DMS53 treated with DMSO at 0.1 percent for 48 hours (cell line): Measurements from ENCODE around the gene TMTC2.

Source experiments
- DNase-seq: peaks from one replicate; lab custom pipeline; 2025; ENCODE audit not compliant: unreplicated experiment; lab: John Stamatoyannopoulos, UW

TMTC2 gene

DNA sequence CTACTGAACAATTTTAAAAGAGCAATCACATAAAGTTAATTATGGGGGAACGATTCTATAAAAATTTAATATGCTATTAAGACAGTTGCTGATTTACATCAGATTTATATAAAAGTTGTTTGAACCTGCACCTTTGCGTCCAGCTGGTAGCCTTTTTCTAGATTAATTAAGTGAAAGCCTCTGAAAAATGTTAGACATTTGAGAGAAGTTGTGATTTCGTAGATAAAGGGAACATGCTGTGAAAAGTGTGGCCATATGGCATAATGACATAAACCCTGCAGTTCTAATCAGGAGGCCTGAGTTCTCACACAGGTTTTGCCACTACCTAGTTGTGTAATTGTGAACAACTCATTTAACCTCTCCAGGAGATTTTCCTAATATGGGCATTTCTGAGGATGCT lies 187.2 kb downstream of the TMTC2 start:
- DNase-seq, result no peak

DNA sequence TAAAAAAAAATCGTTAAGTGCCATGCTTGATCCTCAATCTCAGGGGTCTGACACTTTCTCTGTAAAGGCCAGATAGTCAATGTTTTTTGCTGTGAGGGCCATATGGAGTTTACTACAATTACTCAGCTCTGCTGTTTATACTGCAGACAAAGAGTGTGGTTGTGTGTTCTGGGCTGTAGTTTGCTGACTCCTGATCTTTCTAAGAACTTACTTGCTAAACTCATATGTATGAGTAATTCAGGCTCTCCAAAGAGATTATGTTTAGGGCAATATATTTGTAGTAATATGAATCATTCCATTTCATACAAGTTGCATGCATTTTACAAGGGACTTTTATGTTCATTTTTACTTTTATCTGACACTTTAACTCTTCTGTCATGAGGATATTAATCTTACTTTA lies 188.2 kb downstream of the TMTC2 start:
- DNase-seq, result no peak

DNA sequence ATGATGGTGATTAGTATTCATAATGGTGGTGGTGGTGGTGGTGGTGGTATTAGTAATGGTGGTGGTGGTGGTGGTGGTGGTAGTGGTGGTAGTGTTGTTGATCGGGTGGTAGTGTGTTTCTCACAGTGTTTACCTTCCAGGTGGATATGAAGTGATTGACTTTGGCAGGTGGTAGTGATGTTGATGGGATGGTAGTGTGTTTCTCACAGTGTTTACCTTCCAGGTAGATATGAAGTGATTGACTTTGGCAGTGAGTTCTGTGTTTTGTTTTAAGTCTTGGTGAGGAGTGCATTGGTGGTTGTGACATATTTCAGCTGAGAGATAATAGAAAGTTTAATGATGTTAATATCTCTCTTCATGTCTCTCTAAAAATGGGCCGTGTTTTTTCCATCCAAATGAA lies 189.4 kb downstream of the TMTC2 start:
- no peak for DNase-seq

DNA sequence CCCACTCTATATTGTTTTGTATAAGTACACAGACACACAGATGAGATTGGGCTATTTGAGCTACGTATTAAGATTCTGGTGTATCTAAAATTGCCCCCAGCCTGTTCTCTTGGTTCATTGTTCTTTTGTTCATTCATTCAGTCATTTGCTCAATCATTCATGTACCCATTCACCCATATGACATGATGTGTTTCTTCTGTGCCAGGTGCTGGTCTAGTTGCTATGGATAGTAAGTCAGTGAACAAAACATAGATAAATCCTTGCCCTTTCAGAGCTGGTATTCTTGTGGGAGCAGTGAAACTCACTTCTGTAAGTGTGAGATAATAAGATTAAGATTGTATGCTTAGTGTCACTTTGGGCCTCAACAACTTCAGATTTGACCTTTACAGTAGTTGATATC lies 191.3 kb downstream of the TMTC2 start:
- no peak for DNase-seq

DNA sequence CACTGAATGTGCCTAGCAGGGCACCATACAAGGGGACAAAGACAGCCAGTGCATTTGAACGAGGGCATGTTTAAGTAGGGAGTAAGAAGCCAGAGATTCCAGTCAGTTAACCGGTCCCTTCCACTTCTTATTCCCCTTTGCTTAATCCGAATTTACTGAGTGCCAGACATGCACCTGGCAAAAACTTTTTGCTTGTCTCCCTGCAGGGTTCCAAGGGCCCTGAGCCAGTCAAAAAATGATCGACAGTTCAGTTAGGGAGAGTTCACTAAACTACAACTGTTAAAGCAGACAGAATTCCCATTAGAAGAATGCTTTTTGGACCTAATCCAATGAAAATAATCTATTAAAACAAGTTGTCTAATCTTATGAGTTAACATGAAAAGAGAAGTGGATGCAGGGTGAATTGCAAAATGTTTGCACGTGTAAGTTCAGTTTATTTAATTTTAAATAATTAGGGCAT lies 193.8 kb downstream of the TMTC2 start:
- no peak for DNase-seq

DNA sequence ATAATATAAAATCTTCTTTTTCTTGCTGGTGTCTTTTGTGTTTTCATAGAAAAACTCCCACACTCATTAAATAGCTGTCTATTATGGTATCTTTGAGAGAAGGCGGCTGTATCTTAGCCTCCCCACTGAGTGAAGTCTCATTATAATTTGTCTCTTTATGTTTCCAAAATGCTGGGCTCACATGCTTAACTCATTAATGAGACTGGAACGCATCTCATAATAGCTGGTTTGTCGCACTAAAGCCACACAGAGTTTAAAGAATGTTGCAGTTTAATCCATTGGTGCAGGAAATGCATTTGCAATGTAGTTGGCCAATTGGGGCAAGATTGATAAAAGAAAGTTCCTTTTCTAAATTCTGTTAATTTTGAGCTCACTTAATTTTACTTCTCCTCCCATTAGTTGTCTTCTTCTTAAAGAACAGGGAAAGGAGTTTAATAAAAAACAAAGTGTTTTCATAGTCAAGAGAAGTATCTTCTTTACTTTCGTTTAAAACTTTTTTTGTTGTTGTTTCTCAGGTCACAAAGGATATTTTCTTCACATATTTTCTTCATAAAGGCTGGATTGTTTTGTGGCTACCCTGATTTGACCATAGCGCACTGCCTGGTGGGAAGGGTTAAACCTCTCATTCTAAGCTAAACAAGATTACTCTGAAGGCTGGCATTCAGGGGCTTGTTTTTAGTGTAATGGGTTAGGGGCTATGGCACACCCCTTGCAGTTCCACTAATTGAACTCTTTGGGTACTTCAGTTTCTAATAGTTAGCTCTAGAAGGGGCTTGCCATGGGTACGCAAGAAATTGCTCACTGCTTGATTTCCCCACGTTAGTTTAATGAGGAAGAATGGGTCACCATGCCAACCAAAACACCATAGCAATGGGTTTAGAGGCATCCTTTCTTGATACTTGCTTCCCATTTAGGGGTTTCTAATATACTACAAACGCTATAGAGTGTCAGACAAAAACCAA lies 197.0 kb downstream of the TMTC2 start:
- no peak for DNase-seq

DNA sequence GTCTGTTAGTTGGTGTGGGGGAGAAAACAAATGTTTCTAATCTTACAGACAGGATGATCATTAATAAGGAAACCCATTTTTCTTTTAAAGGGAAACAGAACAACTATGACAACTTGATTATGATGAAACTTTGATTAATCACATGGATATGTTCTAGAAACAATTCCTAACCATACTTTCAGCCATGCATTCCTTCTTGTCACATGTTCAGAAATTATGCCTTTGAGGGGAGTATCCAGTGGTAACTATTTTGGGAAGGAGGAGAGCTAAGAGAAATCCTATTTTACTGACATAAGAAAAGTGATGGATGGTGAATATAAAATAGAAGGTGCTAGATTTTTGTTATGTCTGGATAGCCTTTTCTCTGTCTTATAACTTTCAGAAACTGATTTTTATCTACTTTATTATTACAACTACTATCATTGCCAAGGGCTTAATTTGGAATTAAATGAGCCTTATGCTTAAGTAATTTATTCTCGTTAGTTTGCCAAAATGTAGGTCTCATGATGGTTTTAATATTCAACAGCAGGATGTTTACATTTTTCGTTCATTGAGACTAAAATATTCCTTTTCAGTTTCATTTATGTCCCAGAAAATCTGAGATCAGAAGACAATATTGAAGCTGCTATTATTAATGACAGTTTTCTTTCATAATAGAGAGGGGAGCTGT lies 200.1 kb downstream of the TMTC2 start:
- no peak for DNase-seq

DNA sequence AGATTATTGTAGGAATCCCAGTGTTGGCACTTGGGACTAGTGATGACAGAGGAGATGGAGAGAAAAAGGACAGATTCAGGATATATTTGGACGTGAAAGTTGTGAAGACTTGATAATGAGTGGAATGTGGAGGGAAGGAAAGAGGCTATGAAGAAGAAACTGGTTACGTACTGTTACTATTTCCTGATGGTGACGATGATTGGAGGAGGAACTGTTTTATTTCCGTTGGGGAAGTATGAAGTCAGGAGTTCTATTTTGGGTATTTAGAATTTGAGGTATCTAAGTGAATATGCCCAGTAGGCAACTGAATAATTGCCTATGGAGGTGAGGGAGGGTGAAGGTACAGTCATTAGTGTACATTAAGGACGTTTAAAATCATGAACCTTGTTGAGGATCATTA lies 207.2 kb downstream of the TMTC2 start:
- DNase-seq, result no peak

DNA sequence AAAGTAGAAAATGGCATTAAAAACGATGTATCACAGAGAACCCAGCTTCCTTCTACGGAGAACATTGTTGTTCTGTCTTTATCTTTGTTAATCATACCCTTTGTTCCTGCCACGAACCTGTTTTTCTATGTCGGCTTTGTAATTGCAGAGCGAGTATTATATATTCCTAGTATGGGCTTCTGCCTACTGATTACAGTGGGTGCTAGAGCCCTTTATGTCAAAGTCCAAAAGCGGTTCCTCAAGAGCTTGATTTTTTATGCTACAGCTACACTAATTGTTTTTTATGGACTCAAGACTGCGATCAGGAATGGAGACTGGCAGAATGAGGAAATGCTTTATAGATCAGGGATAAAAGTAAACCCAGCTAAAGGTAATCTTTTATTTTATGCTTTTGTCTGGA lies 209.6 kb downstream of the TMTC2 start:
- no peak for DNase-seq

DNA sequence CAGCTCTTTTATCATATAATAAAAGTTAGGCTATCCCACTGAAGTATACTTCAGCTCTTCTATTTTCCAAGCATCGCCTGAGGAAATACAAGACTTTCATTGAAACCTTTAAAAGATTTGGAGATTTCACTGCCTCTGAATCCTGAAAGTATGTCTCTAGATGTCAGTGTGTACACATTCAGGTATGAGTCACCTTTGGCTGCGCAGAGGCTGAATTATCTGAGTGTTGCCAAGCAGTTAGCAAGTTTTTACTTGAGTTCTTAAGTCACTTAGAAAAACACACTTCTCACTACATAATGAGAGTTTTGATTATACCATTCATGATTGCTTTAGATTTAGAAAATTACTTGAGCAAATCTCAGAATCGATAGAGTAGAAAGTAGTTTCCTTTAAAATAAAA lies 210.3 kb downstream of the TMTC2 start:
- DNase-seq, result peak; percentile 41

DNA sequence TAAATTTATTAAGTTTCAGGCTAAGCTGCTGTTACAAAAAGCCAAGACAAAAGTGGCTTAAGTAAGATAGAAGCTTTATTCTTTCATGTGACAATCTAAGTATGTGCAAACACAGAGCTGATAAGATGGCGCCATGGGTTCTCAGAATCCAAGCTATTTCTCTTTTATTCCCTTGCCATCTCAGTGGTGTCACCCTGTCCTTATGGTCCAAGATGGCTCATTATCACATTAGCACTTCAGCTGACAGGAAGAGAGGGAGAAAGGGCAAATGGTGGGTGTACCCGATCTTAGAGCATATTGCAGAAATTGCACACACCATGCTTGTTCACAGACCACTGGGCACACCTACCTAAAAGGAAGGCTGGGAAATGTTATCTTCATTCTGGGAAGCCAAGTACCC lies 211.7 kb downstream of the TMTC2 start:
- DNase-seq, result no peak

DNA sequence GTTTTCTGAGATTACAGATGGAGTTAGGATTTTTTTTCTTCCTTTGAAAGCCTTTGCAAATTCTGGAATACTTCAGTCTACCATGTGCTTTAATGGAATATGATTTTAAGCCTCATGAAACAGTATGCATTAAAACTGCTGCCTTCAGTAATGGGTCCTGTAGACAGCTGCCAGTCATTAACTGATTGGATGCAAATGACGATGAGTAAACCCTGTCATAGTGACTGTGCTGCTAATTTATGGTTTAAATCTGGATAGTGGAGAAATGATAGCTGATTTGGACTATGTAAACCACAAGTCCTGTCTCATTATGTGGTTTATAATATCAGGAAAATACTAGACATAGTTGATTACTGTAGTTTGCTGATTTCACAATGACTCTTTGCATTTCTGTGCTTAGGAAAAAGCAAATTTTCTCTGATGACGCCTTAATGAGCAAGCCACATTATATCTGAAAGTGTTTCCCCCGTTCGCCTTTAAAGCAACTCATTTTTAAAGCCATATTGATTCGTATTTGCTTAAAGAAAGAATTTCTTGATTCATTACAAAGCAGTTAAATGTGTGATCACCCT lies 217.6 kb downstream of the TMTC2 start:
- no peak for DNase-seq

DNA sequence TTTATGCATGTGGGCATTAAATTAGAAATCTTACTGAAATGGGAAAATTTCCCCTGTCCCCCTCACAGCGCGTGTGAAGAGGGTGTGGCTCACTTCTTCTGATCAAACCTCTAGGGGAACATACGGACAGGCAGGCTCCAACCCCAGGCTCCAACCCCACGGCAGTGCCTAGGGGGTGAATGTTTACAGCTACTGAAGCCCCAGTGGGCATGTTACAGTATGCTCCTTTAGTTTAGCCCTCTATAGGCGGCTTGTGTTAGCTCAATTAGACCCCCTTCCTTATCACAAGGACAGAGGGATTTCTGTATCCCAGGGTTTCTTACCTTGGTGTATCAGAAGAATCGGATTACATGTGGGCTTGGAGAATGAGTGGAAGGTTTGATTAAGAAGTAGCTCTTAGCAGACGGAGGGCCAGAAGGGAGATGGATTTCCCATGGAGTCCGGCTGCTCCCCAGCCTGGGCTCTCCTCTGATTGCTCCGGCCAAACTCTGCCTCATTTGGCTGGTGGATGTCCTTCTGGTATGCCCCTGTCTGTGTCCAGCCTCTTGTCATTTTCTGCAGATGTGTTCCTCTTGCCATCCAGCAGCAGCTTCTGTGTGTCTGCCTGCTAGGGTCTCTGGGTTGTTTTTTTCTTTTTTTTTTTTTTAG lies 223.7 kb downstream of the TMTC2 start:
- DNase-seq, result no peak

DNA sequence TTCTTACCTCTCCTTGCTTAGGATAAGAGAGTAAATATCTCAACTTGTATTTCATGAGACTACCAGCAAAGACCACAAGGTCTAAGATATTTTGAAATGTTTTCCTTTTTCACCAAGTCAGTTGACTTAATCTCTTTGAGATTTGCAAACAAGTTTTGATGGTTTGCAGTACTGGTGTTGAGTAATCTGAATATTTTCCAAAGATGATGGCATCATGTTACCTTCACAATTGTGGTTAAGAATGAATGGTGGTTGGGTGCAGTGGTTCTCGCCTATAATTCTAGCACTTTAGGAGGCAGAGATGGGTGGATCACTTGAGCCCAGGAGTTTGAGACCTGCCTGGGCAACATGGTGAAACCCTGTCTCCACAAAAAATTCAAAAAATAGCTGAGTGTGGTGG lies 225.7 kb downstream of the TMTC2 start:
- DNase-seq, result no peak

DNA sequence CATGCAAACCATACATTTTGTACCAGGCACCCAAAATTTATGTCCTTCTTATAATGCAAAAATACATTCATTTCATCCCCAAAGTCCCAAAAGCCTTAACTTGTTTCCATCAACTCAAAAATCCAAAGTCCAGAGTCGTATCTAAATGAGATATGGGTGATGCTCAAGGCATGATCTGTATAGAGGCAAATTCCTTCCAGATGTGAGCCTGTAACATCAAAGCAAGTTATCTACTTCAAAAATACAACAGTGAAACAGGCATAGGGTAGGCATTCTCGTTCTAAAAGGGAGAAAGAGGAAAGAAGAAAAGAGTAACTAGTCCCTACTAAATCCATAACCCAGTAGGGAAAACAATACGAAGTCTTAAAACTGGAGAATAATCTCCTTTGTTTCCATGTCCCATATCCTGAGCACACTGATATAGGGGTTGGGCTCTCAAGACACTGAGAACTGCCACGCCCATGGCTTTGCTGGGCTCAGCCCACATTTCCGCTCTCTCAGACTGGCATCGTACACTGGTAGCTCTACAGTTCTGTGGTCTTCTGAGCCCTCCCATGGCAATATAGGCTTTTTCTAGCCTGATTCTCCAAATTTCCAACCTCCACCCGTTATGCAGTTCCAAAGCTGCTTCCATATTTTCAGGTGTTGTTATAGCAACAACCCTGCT lies 232.8 kb downstream of the TMTC2 start:
- DNase-seq, result no peak

DNA sequence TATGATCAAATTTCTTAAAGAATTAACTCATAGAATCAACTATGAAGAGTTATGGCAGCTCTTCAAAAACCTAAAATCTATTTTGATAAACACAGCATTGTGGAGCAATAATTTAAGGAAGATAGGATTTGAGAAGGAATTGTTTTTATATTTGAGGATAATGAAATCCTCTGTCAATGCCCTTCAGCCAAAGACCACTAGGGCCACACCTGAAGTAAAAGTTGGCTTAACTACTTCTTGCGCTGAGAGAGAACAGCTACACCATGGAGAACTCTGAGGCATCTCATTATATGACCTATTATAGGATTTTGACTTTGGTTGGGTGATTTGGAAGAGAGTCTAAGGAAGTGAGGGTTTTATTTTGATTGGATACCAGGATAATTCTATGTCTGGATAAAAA lies 237.2 kb downstream of the TMTC2 start:
- no peak for DNase-seq

DNA sequence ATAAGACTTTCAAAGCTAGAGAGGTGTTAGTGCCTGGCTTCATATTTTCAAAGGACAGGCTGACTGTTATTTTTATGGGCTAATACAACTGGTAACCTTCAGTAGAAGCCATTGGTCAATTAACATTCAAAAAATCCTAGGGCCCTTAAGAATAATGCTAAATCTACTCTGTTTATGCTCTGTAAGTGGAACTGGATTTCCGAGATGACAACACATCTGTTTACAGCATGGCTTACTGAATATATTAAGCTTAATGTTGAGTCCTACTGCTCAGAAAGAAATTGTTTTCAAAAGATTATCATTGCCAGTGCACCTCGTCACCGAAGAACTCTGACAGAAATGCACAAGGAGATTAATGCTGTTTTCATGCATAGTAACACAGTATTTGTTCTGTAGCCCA lies 239.9 kb downstream of the TMTC2 start:
- DNase-seq, result no peak

DNA sequence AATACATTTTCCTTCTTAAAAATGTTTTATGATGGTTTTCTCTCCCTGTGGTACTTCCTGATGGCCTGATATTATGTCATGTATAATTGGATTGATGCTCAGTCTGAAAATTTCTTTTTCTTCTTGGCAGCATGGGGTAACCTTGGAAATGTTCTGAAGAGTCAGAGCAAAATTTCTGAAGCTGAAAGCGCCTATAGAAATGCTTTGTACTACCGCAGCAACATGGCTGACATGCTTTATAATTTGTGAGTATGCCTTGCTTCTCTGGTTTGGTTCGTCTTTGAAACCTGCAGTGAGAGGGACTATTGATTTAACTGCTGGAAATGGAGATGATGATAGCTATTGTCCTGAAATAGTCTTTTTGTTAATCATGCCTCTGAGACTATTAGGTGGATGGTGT lies 243.6 kb downstream of the TMTC2 start:
- DNase-seq, result no peak

DNA sequence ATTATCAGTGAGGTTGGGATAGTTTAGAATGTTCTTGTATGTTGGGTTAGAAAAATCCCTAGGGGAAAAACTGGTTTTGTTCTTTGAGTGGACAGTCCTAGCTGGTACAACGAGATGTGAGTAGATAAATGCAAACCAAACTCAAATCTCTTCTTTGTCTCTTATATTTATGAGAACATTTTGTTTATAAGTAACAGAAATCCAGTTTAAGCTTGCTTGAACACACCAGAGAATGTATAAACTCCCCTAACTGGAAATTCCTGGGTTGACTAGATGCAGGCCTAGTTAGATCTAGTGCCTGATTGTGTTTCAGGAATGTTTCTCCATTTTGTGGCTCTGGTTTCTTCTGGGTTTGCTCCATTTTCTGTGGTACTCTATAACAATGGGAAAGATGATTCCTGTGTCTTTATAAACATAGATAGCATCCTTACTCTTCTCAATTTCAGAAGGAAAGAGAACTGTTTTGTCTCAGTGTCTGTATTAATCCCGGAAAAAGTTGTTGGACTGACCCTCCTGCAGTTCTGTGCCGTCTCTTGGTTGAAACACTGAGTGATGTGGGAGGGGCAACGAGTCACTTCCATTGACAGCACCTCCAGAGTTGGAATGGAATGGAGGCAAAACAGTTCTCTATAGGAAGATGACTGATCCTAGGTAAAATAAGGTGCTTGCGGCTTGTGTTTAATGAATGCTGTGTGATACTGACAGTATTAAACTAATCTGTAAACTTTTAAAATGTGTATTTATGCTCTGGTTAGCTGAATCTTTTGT lies 244.8 kb downstream of the TMTC2 start:
- no peak for DNase-seq

DNA sequence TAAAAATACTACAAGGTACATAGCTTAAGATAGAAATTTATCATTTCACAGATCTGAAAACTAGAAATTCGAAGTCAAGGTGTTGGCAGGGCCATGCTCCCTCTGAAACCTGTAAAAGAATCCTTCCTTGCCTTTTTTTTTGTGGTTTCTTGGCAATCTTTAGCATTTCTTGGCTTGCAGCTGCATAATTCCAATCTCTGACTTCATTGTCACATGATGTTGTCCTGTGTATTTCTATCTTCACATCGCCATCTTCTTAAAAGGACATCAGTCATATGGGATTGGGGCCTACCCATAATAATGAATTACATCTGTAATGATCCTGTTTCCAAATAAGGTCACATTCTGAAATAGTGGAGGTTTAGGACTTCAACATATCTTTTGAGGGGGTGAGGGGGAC lies 250.4 kb downstream of the TMTC2 start:
- DNase-seq, result no peak
